ENCODE data around the gene EML6. TPM values are rescaled to one million over a fixed set of nuclear protein-coding genes. Genes with fewer than 3 reads are reported as not detected.

EML6 gene
- total RNA-seq, 1 donor from 2014 or later: 8.1 TPM

- H3K9me3 Mint-ChIP-seq: no peaks in the 10 kb centered on the region
- H3K27ac Mint-ChIP-seq: no peak overlapping the region
- no peaks in the 10 kb centered on the region for H3K36me3 Mint-ChIP-seq
- H3K27me3 Mint-ChIP-seq: peaks cover 3% of the 10 kb centered on the region
- no peak overlapping the region for H3K4me3 Mint-ChIP-seq
- no peaks in the 10 kb centered on the region for H3K4me1 Mint-ChIP-seq (ENCODE audit: unreplicated experiment)
- TF ChIP-seq CTCF (conservative IDR thresholded peaks at IDR 0.05): no peak
- no peak for DNase-seq (ENCODE audit: extremely low spot score, unreplicated experiment)
Observed at GRCh38 chr2:54889053-54889452, 165.6 kb downstream of the EML6 start.

DNA sequence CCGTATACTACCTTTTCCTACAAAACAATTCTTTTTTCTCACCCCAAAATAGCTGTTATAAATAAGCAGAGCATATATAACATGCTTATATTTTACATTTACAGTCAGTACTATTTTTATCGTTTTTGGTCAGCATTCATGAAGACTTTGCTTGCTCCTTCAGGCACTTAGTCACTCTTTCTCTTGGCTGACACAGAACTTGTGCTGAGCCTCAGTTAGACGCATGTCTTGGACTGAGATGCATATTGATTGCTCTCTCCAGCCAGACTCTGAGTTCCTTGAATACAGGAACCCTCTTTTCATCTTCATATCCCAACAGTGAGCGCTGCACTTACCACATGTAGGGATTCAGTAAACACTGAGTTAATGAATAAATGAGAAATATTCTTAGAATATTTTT is 168.4 kb downstream of the EML6 start:
- DNase-seq (ENCODE audit: extremely low spot score, unreplicated experiment): no peak
- H3K4me1 Mint-ChIP-seq (ENCODE audit: unreplicated experiment): no peaks in the 10 kb centered on the region
- no peak for TF ChIP-seq CTCF (conservative IDR thresholded peaks at IDR 0.05)
- no peak overlapping the region for H3K4me3 Mint-ChIP-seq
- no peaks in the 10 kb centered on the region for H3K9me3 Mint-ChIP-seq
- H3K27me3 Mint-ChIP-seq: peaks cover 3% of the 10 kb centered on the region
- H3K36me3 Mint-ChIP-seq: no peaks in the 10 kb centered on the region
- no peak overlapping the region for H3K27ac Mint-ChIP-seq

GRCh38 chr2:54894467-54894866 is 171.0 kb downstream of the EML6 start:
- Mint-ChIP-seq H3K9me3 (no peaks in the 10 kb centered on the region), H3K27me3 (no peaks in the 10 kb centered on the region), H3K4me1 (ENCODE audit: unreplicated experiment) (no peaks in the 10 kb centered on the region), H3K27ac (no peak overlapping the region), H3K4me3 (no peak overlapping the region), H3K36me3 (no peaks in the 10 kb centered on the region)
- no peak for TF ChIP-seq CTCF (conservative IDR thresholded peaks at IDR 0.05)
- DNase-seq (ENCODE audit: extremely low spot score, unreplicated experiment): no peak

DNA sequence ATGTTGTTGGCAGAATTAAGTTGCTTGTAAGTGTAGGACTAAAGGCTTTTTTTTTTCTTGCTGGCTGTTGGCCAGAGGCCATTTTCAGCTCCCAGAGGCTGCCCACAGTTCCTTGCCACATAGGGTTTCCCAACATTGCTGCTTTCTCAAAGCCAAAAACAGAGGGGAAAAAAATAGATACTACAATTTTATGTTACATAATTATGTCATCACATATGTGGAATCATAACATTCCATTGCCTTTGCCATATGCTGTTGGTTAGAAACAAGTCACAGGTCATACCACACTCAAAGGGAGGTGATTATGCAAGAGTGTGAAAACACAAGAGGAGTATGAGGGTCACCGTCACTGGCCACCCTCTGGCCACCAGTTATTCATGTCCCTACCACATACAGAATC is 172.3 kb downstream of the EML6 start:
- Mint-ChIP-seq H3K36me3 (no peaks in the 10 kb centered on the region), H3K4me1 (ENCODE audit: unreplicated experiment) (no peaks in the 10 kb centered on the region), H3K27ac (no peak overlapping the region), H3K27me3 (no peaks in the 10 kb centered on the region), H3K9me3 (no peaks in the 10 kb centered on the region), H3K4me3 (no peak overlapping the region)
- no peak for TF ChIP-seq CTCF (conservative IDR thresholded peaks at IDR 0.05)
- no peak for DNase-seq (ENCODE audit: extremely low spot score, unreplicated experiment)

DNA sequence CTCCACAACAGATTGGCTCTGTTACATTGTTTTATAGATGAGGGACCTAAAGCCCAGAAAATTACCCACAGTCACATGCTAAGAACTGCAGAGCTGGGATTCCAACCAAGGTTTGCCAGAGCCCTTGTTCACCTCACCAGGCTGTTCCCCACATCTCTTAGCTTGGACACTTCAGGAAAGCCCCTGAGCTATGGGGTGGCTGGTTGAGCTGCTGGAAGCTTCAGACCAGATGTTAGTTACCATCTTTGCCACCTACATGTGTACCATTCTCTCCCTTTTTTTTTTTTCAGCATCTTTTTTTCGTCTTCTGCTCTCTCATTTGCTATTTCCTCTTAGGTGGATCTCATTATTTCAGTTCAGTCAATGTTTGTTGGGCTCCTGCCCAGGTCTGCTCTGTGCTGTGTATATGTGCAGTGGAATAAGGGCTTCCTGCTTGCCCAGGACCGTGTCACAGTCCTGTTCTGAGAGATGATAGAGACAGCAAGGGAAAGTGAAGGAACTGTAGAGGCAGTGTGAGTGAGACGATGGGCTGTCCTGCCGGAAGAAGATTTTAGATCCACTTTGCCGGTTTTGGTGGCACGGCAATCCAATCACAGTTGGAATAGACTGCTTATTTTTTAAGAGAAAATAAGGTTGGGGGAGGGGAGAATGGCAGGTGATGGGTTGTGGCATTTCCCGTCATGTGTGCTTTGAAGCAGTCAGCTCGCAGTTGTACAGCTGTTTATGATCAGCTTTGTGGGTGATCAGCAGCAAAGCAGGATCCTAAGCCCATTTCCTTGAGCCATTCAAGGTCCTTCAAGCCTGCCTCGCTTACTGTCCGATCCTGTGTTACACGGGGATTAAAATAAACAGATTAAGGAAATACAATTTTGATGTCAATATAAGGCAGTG is 174.2 kb downstream of the EML6 start:
- Mint-ChIP-seq H3K4me3 (no peak overlapping the region), H3K27me3 (no peaks in the 10 kb centered on the region), H3K4me1 (ENCODE audit: unreplicated experiment) (no peaks in the 10 kb centered on the region), H3K27ac (no peak overlapping the region), H3K36me3 (no peaks in the 10 kb centered on the region), H3K9me3 (no peaks in the 10 kb centered on the region)
- no peak for DNase-seq (ENCODE audit: extremely low spot score, unreplicated experiment)
- no peak for TF ChIP-seq CTCF (conservative IDR thresholded peaks at IDR 0.05)
